Heart right ventricle (tissue), 16 donors: ENCODE results near the gene LGALS4. TPM values are rescaled to one million over a fixed set of nuclear protein-coding genes. Genes with fewer than 3 reads are reported as not detected.
"Not testable (repeated sequence)": the region's sequence is repeated elsewhere in the genome, so short reads cannot be mapped to it uniquely, and the experiment has no call there.

ENCODE experiments used
- ATAC-seq, 8 donors: fragments of 200-7000 bp; cut with Tn5 transposase; one replicate each; pipeline ENCODE4 v1.9.1; 2020; ENCODE audit warnings: mild to moderate bottlenecking in 8 of 8, moderate library complexity in 8 of 8, moderate number of reproducible peaks in 1 of 8
- DNase-seq, 2 donors: peaks; one replicate each; pipeline ENCODE4 v3.0.0-alpha.2; 2020
- H3K27ac ChIP-seq, 10 donors: fragments of 200-600 bp; sonication (generic) in 2 of 10; one replicate each; pipeline versions ENCODE4 v1.5.0 to v1.8.0; 2020 to 2022; ENCODE audit warnings: mild to moderate bottlenecking in 3 of 10
- H3K27me3 ChIP-seq, 7 donors: fragments of 200-600 bp; one replicate each; pipeline ENCODE4 v1.8.0; 2021 to 2022; ENCODE audit warnings: mild to moderate bottlenecking in 2 of 7
- H3K36me3 ChIP-seq, 9 donors: fragments of 200-600 bp; sonication (generic) in 1 of 9; one replicate each; pipeline versions ENCODE4 v1.5.0 to v1.8.0; 2020 to 2022; ENCODE audit warnings: mild to moderate bottlenecking in 2 of 9
- H3K4me1 ChIP-seq, 9 donors: fragments of 200-600 bp; sonication (generic) in 1 of 9; one replicate each; pipeline versions ENCODE4 v1.5.0 to v1.8.0; 2020 to 2022; ENCODE audit warnings: mild to moderate bottlenecking in 4 of 9
- H3K4me3 ChIP-seq, 10 donors: fragments of 200-600 bp; sonication (generic) in 2 of 10; one replicate each; pipeline versions ENCODE4 v1.5.0 to v1.8.0; 2020 to 2022; ENCODE audit warnings: mild to moderate bottlenecking in 7 of 10, moderate library complexity in 2 of 10
- H3K9me3 ChIP-seq, 11 donors: fragments of 200-600 bp in 10 of 11; sonication (generic) in 2 of 11; one replicate each; pipeline versions ENCODE4 v1.5.0 to v1.8.0; 2013 to 2022; ENCODE audit warnings: mild to moderate bottlenecking in 2 of 11, control low read depth in 1 of 11, moderate library complexity in 1 of 11
- CTCF ChIP-seq, 9 donors: fragments of 200-600 bp; sonication (generic) in 2 of 9; IDR thresholded peaks; one replicate each; pipeline versions ENCODE4 v1.5.0 to v1.8.0; 2021 to 2022; ENCODE audit warnings: antibody characterized with exemption in 9 of 9, mild to moderate bottlenecking in 5 of 9, moderate library complexity in 1 of 9
- WGBS, 2 donors: extraction: QIAGEN DNeasy Blood & Tissue Kit; methylation state at CpG; one replicate each; pipeline ENCODE4 v1.1.7; 2013; ENCODE audit warnings: inconsistent platforms in 1 of 2; 5-methylcytosine and 5-hydroxymethylcytosine counted together
- intact Hi-C, 10 donors: fragments of 100-400 bp; cut with DNase I; formaldehyde crosslinking; loops; one replicate each; pipeline versions ENCODE4 v1.11.1 to v1.14.2; 2022
- polyA plus RNA-seq, 2 donors: library from polyadenylated mRNA; stranded (reverse); fragments of 200-250 nt; gene quantifications; one replicate each; pipeline ENCODE4 v1.2.3, GENCODE V29; 2013
- total RNA-seq, 10 donors: library from RNA; stranded (reverse); fragmentation: NEBNext Ultra II Directional in 3 of 10; extraction: Animal tissue kit (Norgen Biotek cat#: 25700) in 3 of 10; gene quantifications; one replicate each; pipeline versions ENCODE4 v1.2.1 to v1.2.4, GENCODE V29; 2021 to 2023
- donor health status: Arrhythmogenic right ventricular cardiomyopathy.
- donor health status: ischemic (EF 13 %, LVEDD 7.1; RV severe dilation, severe dysfunction).
- donor health status: healthy with polysubstance abuse.
- donor health status: DM: no; HTN: yes; CAD: no.
- donor health status: DM: no; HTN: no; CAD: no.
- donor health status: ischemic (EF 25% LVEDD 6.9; RV normal size, moderate dysfunction).
- donor health status: ischemic (EF 25% LVEDD 5.7; RV mildly dilated, moderate dysfunction).
- donor health status: healthy.
- donor health status: DM: yes; HTN: yes; CAD: no.
- donor health status: Ischemic cardiomyopathy.
- donor health status: ischemic (EF 35%, LVEDD 5.7; RV mildly dilated, moderate dysfunction).
- donor health status: nonischemic (EF 11% LVEDD 7.7; RV severe dilation, severe dysfunction).
- donor health status: DM: yes; HTN: yes; CAD: no.
- donor health status: PGD.
- donor health status: ischemic (EF 29% LVEDD 5.4; RV normal size, mild dysfunction).
- donor health status: nonischemic (EF 23%, LVEDD 6.1; RV moderate dilation, normal function).

LGALS4 gene
- total and polyA plus RNA-seq, 12 donors = 0.16 to 2.6 (median 0.81) TPM; not detected in 2

- Histone ChIP-seq H3K9me3 (no peaks in the 10 kb centered on the region), H3K27ac (peak overlapping the region in 7 of 10 donors; percentile 77 to 99 (median 93)), H3K4me3 (no peak overlapping the region), H3K4me1 (peaks cover 4 to 40% (median 25%) of the 10 kb centered on the region in 9 donors), H3K36me3 (peaks cover 0 to 63% (median 39%) of the 10 kb centered on the region in 9 donors), H3K27me3 (no peaks in the 10 kb centered on the region)
- no peak for DNase-seq
- 93% methylated on average over 7 of the region's 7 CpGs for WGBS, 2 donors
- no peak for ATAC-seq
- TF ChIP-seq CTCF (IDR thresholded peaks at IDR 0.05) = no peak
- intact Hi-C loops = loop anchor here in 5 of 10 donors (5.0 to 10.0 kb wide), 5 partner anchors 108 to 198 kb away; partner anchors contain the start of gene ACTN4 (in 2 of the 5)
Observed at GRCh38 chr19:38833092-38833425, 20.3 kb upstream of the LGALS4 start.

GRCh38 chr19:38831142-38831605 lies 18.4 kb upstream of the LGALS4 start:
- TF ChIP-seq CTCF (IDR thresholded peaks at IDR 0.05) = no peak
- Histone ChIP-seq H3K27me3 (no peaks in the 10 kb centered on the region), H3K36me3 (peaks cover 0 to 60% (median 30%) of the 10 kb centered on the region in 9 donors), H3K4me3 (peak overlapping the region; percentile 64 to 92 (median 74)), H3K4me1 (peaks cover 8 to 55% (median 40%) of the 10 kb centered on the region in 9 donors), H3K27ac (peak overlapping the region; percentile 86 to 99 (median 94)), H3K9me3 (no peaks in the 10 kb centered on the region)
- DNase-seq = peak; percentile 54 to 75
- ATAC-seq = peak; percentile 35 to 67 (median 62)
- 3 to 4% methylated on average over 16 of the region's 16 CpGs for WGBS, 2 donors
- intact Hi-C loops = loop anchor here in 6 of 10 donors (1.0 to 10.0 kb wide), 7 partner anchors 18 to 196 kb away; partner anchors contain the start of genes ACTN4 (in 2 of the 6) and HNRNPL (in 1 of the 6)

- Histone ChIP-seq H3K9me3 (no peaks in the 10 kb centered on the region), H3K27me3 (no peaks in the 10 kb centered on the region), H3K36me3 (peaks cover 0 to 60% (median 27%) of the 10 kb centered on the region in 9 donors), H3K4me3 (peak overlapping the region in 5 of 10 donors; percentile 64 to 79 (median 74)), H3K27ac (peak overlapping the region in 8 of 10 donors; percentile 5 to 99 (median 94)), H3K4me1 (peaks cover 8 to 55% (median 40%) of the 10 kb centered on the region in 9 donors)
- WGBS, 2 donors = 83 to 85% methylated on average over 4 of the region's 4 CpGs
- DNase-seq = no peak
- no peak for ATAC-seq
- intact Hi-C loops = loop anchor here in 5 of 10 donors (2.0 to 10.0 kb wide), 6 partner anchors 19 to 195 kb away; partner anchors contain the start of genes ACTN4 (in 2 of the 5) and HNRNPL (in 1 of the 5)
- no peak for TF ChIP-seq CTCF (IDR thresholded peaks at IDR 0.05)
Observed at GRCh38 chr19:38830039-38830733, 17.4 kb upstream of the LGALS4 start.

GRCh38 chr19:38829203-38829602 lies 16.5 kb upstream of the LGALS4 start:
- ATAC-seq, DNase-seq, H3K27ac ChIP-seq, H3K9me3 ChIP-seq, H3K27me3 ChIP-seq, H3K4me3 ChIP-seq, intact Hi-C loops: not testable (repeated sequence)
- WGBS, 2 donors = 94 to 95% methylated on average over 7 of the region's 7 CpGs
- peaks cover 8 to 55% (median 42%) of the 10 kb centered on the region in 9 donors for H3K4me1 ChIP-seq
- H3K36me3 ChIP-seq = peaks cover 0 to 62% (median 27%) of the 10 kb centered on the region in 9 donors
